Ovary (tissue), 9 donors: ENCODE measurements around the gene EYS. TPM values are rescaled to one million over a fixed set of nuclear protein-coding genes. Genes with fewer than 3 reads are reported as not detected.
"Not testable (repeated sequence)": the region's sequence is repeated elsewhere in the genome, so short reads cannot be mapped to it uniquely, and the experiment has no call there.

Experiments
- DNase-seq, 5 donors: peaks; one replicate each; pipeline ENCODE4 v3.0.0-alpha.2; 2019 to 2020
- H3K27ac ChIP-seq, 2 donors: fragments of 200-600 bp; one replicate each; pipeline versions ENCODE4 v1.5.1 to v1.8.0; 2019 to 2022
- H3K27me3 ChIP-seq: fragments of 200-600 bp; one replicate; pipeline ENCODE4 v1.8.0; 2022
- H3K36me3 ChIP-seq: fragments of 200-600 bp; sonication (generic); one replicate; pipeline ENCODE4 v1.5.1; 2019
- H3K4me1 ChIP-seq: one replicate; pipeline ENCODE4 v1.8.1; 2013; ENCODE audit warnings: mild to moderate bottlenecking, moderate library complexity; ENCODE audit not compliant: insufficient read depth
- H3K4me3 ChIP-seq: fragments of 200-600 bp; sonication (generic); one replicate; pipeline ENCODE4 v1.5.1; 2017
- H3K9me3 ChIP-seq, 2 donors: fragments of 200-600 bp in 1 of 2; sonication (generic) in 1 of 2; one replicate each; pipeline versions ENCODE4 v1.5.1 to v1.8.1; 2013 to 2019; ENCODE audit warnings: mild to moderate bottlenecking in 1 of 2, moderate library complexity in 1 of 2
- EP300 ChIP-seq: sonication (generic); formaldehyde crosslinking; IDR thresholded peaks from one replicate; pipeline ENCODE4 v1.6.1; 2017; ENCODE audit warnings: antibody characterized with exemption
- POLR2A ChIP-seq: fragments of 450-650 bp; IDR thresholded peaks from one replicate; pipeline ENCODE4 v1.6.1; 2017; ENCODE audit warnings: antibody characterized with exemption, mild to moderate bottlenecking, moderate library complexity
- WGBS, 3 donors: extraction: QIAGEN DNeasy Blood & Tissue Kit in 1 of 3; methylation state at CpG; one replicate each; pipeline versions ENCODE4 v1.1.5 to v1.1.7; 2013 to 2017; 5-methylcytosine and 5-hydroxymethylcytosine counted together
- intact Hi-C, 4 donors: fragments of 100-400 bp; cut with DNase I; formaldehyde crosslinking; loops; one replicate each; pipeline versions ENCODE4 v1.11.0 to v1.15.1; 2022 to 2023
- polyA plus RNA-seq, 2 donors: library from polyadenylated mRNA; stranded (reverse); fragments of 200-250 nt in 1 of 2; fragments of 350-450 nt in 1 of 2; fragmentation: Illumina TruSeq in 1 of 2; extraction: RNeasy Lipid Tissue Mini Kit (QIAGEN cat#74804) in 1 of 2; gene quantifications; one replicate each; pipeline ENCODE4 v1.2.3, GENCODE V29; 2013 to 2014
- total RNA-seq, 7 donors: library from RNA; depleted of rRNA in 2 of 7; stranded (reverse); fragments of >200 nt in 2 of 7; fragmentation: NEBNext Ultra II Directional in 3 of 7; extraction: Animal tissue kit (Norgen Biotek cat#: 25700) in 3 of 7; gene quantifications; one replicate each; pipeline versions ENCODE4 v1.1.0 to v1.2.4, GENCODE V29; 2016 to 2023
- TF ChIP-seq, protein P1 (sequence below), 3 donors: fragments of 450-650 bp in 2 of 3; fragments of 200-600 bp in 1 of 3; IDR thresholded peaks; one replicate each; pipeline versions ENCODE4 v1.5.1 to v1.8.0; 2016 to 2022; ENCODE audit warnings: antibody characterized with exemption in 3 of 3, mild to moderate bottlenecking in 1 of 3
- donor health status: DM: no; HTN: no; CAD: no; lungs with moderate emphysema.
- donor health status: DM: no; HTN: no; CAD: no.
- donor health status: Bipolar disorder and iron deficiency.
- donor health status: DM: yes; HTN: yes; CAD: no.
- donor health status: DM: no; HTN: no; CAD: no.
- donor health status: DM: yes; HTN: yes; CAD: no.

EYS gene
- total and polyA plus RNA-seq, 9 donors, result under 0.01 to 0.03 (median 0.01) TPM; not detected in 6

DNA sequence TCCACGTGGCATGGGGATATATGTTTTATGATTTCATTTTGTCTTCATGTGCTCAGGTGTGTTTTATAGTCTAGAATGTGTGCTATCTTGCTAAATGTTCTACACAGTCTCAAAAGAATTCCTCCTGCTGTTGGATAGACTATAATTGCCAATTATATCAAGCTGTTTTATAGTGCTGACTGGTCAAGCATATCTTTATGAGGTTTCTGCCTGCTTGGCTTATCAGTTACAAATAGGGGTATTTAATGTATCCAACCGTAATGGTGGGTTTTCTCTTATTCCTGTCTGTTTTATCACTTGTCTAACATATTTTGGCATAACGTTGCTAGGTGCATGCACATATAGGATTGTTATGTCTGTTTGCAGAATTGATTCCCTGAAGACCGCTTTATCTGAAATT lies 201.3 kb downstream of the EYS start:
- H3K4me3 ChIP-seq, result no peak overlapping the region
- TF ChIP-seq POLR2A (no peak), EP300 (no peak)
- TF ChIP-seq, protein P1, sequence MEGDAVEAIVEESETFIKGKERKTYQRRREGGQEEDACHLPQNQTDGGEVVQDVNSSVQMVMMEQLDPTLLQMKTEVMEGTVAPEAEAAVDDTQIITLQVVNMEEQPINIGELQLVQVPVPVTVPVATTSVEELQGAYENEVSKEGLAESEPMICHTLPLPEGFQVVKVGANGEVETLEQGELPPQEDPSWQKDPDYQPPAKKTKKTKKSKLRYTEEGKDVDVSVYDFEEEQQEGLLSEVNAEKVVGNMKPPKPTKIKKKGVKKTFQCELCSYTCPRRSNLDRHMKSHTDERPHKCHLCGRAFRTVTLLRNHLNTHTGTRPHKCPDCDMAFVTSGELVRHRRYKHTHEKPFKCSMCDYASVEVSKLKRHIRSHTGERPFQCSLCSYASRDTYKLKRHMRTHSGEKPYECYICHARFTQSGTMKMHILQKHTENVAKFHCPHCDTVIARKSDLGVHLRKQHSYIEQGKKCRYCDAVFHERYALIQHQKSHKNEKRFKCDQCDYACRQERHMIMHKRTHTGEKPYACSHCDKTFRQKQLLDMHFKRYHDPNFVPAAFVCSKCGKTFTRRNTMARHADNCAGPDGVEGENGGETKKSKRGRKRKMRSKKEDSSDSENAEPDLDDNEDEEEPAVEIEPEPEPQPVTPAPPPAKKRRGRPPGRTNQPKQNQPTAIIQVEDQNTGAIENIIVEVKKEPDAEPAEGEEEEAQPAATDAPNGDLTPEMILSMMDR (IDR thresholded peaks at IDR 0.05), result no peak
- no peaks in the 10 kb centered on the region for H3K9me3 ChIP-seq
- intact Hi-C loops, result no loop called here
- no peak for DNase-seq
- H3K27ac ChIP-seq, result no peak overlapping the region
- H3K36me3 ChIP-seq, result no peaks in the 10 kb centered on the region
- WGBS, 3 donors, result 46 to 57% (median 49%) methylated on average over 4 of the region's 4 CpGs
- no peaks in the 10 kb centered on the region for H3K27me3 ChIP-seq
- H3K4me1 ChIP-seq, result no peaks in the 10 kb centered on the region

DNA sequence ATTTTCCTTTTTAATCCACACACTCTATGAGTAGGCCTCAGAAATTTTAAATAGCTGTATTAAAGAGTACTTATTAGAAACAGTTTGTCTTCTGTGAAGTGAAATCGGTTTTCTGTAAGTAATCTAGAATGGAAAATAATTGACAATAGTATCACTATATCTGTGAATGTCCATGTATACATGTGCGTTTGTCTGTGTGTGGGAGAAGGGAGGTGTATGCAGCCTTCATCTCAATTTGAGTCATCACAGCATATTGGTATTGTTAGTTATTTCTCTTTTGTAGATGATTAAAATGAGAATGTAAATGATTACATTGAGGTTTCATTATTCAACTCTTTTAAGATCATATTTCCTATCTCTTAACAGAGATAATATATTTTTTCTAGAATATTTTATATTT lies 206.0 kb downstream of the EYS start:
- TF ChIP-seq EP300, result no peak
- H3K27me3 ChIP-seq, result no peaks in the 10 kb centered on the region
- no peak overlapping the region for H3K4me3 ChIP-seq
- H3K36me3 ChIP-seq, result no peaks in the 10 kb centered on the region
- no peaks in the 10 kb centered on the region for H3K9me3 ChIP-seq
- DNase-seq, result no peak
- intact Hi-C loops, result no loop called here
- WGBS, 3 donors, result 76 to 85% (median 77%) methylated on average over 2 of the region's 2 CpGs
- no peaks in the 10 kb centered on the region for H3K4me1 ChIP-seq
- H3K27ac ChIP-seq, result no peak overlapping the region

DNA sequence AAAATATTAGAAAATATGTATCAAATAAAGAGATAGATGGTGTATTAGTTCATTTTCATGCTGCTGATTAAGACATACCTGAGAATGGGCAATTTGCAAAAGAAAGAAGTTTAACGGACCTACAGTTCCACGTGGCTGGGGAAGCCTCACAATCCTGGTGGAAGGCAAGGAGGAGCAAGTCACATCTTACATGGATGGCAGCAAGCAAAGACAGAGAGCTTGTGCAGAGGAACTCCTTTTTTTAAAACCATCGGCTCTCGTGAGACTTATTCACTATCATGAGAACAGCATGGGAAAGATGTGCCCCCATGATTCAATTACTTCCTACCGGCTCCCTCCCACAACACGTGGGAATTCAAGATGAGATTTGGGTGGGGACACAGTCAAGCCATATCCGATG lies 223.4 kb downstream of the EYS start:
- H3K4me3 ChIP-seq, H3K36me3 ChIP-seq, H3K27ac ChIP-seq, H3K27me3 ChIP-seq, intact Hi-C loops, H3K4me1 ChIP-seq, H3K9me3 ChIP-seq, DNase-seq: not testable (repeated sequence)
- WGBS, 3 donors, result 79 to 92% (median 86%) methylated on average over 7 of the region's 7 CpGs

DNA sequence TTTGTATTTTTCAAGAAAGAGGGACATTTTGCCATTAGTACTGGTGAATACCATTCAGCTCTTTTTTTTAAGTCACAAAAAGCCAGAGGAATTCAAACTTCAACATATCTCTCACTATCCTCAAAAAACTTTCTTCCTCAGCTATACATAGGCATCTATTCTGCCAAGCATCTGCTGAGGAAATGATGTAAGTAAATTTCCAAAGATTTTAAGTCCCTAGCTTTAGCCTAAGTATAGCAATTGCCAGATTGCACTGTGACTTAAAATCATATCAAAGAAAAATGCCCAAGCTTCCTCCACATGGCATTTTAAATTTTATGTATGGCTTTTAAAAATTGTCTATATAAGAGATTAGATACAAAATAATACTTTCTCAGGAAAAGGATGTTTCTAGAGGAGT lies 237.4 kb downstream of the EYS start:
- no peaks in the 10 kb centered on the region for H3K4me1 ChIP-seq
- no peak for DNase-seq
- H3K9me3 ChIP-seq, result no peaks in the 10 kb centered on the region
- TF ChIP-seq, protein P1 (IDR thresholded peaks at IDR 0.05), result no peak
- no peak for TF ChIP-seq EP300
- no peak for TF ChIP-seq POLR2A
- H3K27me3 ChIP-seq, result no peaks in the 10 kb centered on the region
- intact Hi-C loops, result no loop called here
- H3K4me3 ChIP-seq, result no peak overlapping the region
- H3K27ac ChIP-seq, result no peak overlapping the region
- no peaks in the 10 kb centered on the region for H3K36me3 ChIP-seq

DNA sequence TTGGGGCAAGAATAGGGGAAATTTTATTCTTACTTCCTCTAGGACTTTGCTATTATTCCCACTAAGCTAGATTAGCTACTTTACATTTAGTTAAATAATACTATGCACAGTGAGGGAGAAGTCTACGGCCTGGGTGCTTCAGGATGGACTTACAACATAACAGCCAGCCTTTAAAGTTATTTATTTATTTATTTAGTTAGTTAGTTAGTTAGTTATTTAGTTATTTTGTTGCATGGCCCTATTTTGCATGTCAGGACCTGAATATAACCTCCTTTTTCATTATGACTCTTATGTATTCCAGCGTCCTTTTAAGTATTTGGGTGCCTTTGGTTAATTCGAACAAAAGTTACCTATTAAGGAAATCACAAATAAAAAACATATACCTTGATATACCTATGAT lies 238.7 kb downstream of the EYS start:
- H3K27me3 ChIP-seq, result no peaks in the 10 kb centered on the region
- H3K36me3 ChIP-seq, result no peaks in the 10 kb centered on the region
- H3K27ac ChIP-seq, result no peak overlapping the region
- no peak for DNase-seq
- TF ChIP-seq EP300, result no peak
- TF ChIP-seq, protein P1 (IDR thresholded peaks at IDR 0.05), result no peak
- H3K4me3 ChIP-seq, result no peak overlapping the region
- H3K4me1 ChIP-seq, result no peaks in the 10 kb centered on the region
- 87 to 92% (median 89%) methylated on average over 3 of the region's 3 CpGs for WGBS, 3 donors
- intact Hi-C loops, result no loop called here
- no peaks in the 10 kb centered on the region for H3K9me3 ChIP-seq

DNA sequence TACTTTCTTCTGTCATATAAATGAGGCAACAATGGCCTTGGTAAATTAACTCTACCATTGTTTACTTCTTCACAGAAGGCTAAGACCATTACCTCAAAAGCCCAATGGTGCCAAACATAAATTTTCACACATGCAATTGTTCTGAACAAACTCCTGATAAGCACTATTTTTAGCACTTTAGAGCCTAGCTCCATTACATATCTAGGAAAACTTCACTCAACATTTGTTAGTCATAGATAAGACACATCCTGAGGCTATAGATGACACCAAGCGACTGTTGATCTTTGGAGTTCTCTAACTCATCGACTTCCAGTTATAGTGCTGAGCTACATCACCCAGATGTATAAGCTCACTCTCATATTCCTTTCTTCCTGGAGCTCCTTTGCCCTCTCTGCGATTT lies 245.9 kb downstream of the EYS start:
- Histone ChIP-seq H3K4me1 (no peaks in the 10 kb centered on the region), H3K27ac (no peak overlapping the region), H3K4me3 (no peak overlapping the region), H3K9me3 (no peaks in the 10 kb centered on the region), H3K27me3 (no peaks in the 10 kb centered on the region), H3K36me3 (no peaks in the 10 kb centered on the region)
- intact Hi-C loops, result no loop called here
- DNase-seq, result no peak
- 67 to 77% (median 72%) methylated on average over 3 of the region's 3 CpGs for WGBS, 3 donors
- no peak for TF ChIP-seq POLR2A
